ENCODE results near the gene NUP210L. TPM values are rescaled to one million over a fixed set of nuclear protein-coding genes. Genes with fewer than 3 reads are reported as not detected.

The NUP210L gene
- total RNA-seq, 4 donors from 2014 or later: not detected

DNA sequence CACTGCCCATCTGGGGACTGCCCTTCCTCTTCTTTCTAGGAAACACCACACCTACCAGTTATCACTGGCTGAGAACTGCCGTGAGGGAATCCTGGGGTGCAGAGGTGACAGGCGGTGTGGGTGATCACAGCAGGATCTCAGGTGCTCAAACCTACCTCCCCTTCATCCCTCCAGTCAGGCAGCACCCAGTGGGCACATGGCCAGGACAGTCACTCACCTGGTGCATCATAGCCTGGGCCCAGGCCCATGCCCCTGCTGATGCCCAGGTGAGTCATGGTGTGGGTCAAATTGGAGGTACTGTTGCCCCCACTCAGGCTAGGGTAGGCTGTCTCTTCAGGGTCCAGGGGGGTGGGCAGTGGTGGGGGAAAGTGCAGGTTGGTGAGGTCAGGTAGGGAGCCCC lies 203.1 kb downstream of the NUP210L start:
- H3K9me3 ChIP-seq: no peaks in the 10 kb centered on the region
- no peak overlapping the region for H3K27ac ChIP-seq
- H3K4me1 ChIP-seq: peaks cover 6 to 16% (median 14%) of the 10 kb centered on the region in 4 donors
- H3K36me3 ChIP-seq: peaks cover 0 to 49% (median 22%) of the 10 kb centered on the region in 4 donors
- TF ChIP-seq, protein P1, sequence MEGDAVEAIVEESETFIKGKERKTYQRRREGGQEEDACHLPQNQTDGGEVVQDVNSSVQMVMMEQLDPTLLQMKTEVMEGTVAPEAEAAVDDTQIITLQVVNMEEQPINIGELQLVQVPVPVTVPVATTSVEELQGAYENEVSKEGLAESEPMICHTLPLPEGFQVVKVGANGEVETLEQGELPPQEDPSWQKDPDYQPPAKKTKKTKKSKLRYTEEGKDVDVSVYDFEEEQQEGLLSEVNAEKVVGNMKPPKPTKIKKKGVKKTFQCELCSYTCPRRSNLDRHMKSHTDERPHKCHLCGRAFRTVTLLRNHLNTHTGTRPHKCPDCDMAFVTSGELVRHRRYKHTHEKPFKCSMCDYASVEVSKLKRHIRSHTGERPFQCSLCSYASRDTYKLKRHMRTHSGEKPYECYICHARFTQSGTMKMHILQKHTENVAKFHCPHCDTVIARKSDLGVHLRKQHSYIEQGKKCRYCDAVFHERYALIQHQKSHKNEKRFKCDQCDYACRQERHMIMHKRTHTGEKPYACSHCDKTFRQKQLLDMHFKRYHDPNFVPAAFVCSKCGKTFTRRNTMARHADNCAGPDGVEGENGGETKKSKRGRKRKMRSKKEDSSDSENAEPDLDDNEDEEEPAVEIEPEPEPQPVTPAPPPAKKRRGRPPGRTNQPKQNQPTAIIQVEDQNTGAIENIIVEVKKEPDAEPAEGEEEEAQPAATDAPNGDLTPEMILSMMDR (IDR thresholded peaks at IDR 0.05): no peak
- intact Hi-C loops (cut with DNase I; ENCODE audit: low total_unique reads) (no loop called here), in situ Hi-C loops (cut with MboI; ENCODE audit: low pct_ligation_motif_present in 1 of 4, low pct_unique_long_range_greater_than_20kb in 1 of 4, low sequenced_read_pairs in 3 of 4) (loop anchor here in 1 of 4 donors (25.0 kb wide), 1 partner anchor 290 kb away; the partner anchor contains the start of genes ILF2 and SNAPIN)
- WGBS, 2 donors (ENCODE audit: low coverage in 1 of 2): 89% methylated on average over 2 of the region's 2 CpGs; no CpG with 5 or more reads in 1 of the 2 donors
- H3K27me3 ChIP-seq: no peaks in the 10 kb centered on the region
- no peak overlapping the region for H3K4me3 ChIP-seq
- DNase-seq: no peak

DNA sequence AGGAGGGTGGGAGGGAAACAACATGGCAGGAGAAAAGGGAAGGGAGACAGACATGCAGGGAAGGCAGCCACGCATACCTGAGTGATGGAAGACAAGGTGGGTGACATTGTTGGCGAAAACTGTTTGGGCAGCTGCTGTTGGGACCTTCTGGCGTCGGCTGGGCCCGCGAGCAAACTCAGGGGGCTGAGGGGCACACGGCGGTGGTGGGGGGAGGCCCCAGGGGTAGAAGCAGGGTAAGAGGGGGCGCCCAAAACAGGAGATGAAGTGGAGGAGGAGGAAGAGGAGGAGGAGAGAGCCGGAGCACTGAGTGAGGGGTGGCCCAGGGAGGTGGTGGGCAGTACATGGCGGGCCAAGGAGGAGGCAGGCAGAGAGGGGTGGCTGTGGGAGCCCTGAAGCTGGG lies 203.7 kb downstream of the NUP210L start:
- H3K4me1 ChIP-seq: peaks cover 0 to 12% (median 10%) of the 10 kb centered on the region in 4 donors
- H3K9me3 ChIP-seq: no peaks in the 10 kb centered on the region
- H3K27ac ChIP-seq: no peak overlapping the region
- no peak for DNase-seq
- intact Hi-C loops (cut with DNase I; ENCODE audit: low total_unique reads): no loop called here
- H3K27me3 ChIP-seq: no peaks in the 10 kb centered on the region
- in situ Hi-C loops (cut with MboI; ENCODE audit: low pct_ligation_motif_present in 1 of 4, low pct_unique_long_range_greater_than_20kb in 1 of 4, low sequenced_read_pairs in 3 of 4): loop anchor here in 1 of 4 donors (25.0 kb wide), 1 partner anchor 289 kb away; the partner anchor contains the start of genes ILF2 and SNAPIN
- H3K36me3 ChIP-seq: peaks cover 0 to 49% (median 22%) of the 10 kb centered on the region in 4 donors
- TF ChIP-seq EP300 (IDR thresholded peaks at IDR 0.05; ENCODE audit: low read depth): no peak
- H3K4me3 ChIP-seq: no peak overlapping the region
- 91 to 94% methylated on average over 10 to 11 of the region's 11 CpGs for WGBS, 2 donors (ENCODE audit: low coverage in 1 of 2)

DNA sequence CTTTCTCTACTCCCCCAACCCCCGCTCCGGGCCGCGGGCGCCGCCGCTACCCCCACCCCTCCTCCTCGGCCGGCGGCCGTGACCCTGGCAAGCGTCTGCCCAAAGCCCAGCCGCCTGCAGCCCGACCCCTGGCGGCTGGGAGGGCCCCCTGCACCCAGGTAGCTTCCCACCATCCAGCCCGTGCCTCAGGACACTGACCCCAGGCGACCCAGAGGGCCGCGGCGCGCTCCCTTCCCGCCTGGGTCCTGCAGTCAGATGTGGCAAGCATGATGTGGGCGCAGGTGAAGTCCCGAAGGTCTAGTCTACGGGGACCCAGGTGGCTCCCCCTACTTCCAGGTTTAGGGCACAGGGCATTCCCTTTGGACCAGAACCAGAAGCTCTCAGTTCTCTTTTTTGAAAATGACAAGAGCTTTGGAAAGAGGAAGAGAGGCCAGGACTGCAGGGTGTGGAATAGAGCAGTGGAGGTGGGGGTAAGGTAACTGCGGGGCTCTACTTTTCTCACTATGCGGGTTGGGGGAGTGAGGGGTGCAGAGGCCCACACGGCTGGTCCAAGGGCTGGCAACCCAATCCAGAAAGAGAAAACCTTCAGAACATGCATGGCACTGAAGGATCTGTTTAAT lies 208.1 kb downstream of the NUP210L start, which contains the start of gene DENND4B:
TSS of gene DENND4B (minus strand) at position 97 of the 620 bp plus-strand sequence. CDS start 2,344 bp downstream, outside the sequence.
- in situ Hi-C loops (cut with MboI; ENCODE audit: low pct_ligation_motif_present in 1 of 4, low pct_unique_long_range_greater_than_20kb in 1 of 4, low sequenced_read_pairs in 3 of 4) (loop anchor here in 2 of 4 donors (25.0 kb wide), 1 partner anchor 134 kb away; no protein-coding TSS in a partner anchor), intact Hi-C loops (cut with DNase I; ENCODE audit: low total_unique reads) (no loop called here)
- Histone ChIP-seq H3K4me1 (peaks cover 0 to 15% (median 11%) of the 10 kb centered on the region in 4 donors), H3K9me3 (no peaks in the 10 kb centered on the region), H3K27me3 (no peaks in the 10 kb centered on the region), H3K27ac (peak within 1 kb of the TSS; percentile 97 to 99 (median 99)), H3K36me3 (peaks cover 0 to 38% (median 17%) of the 10 kb centered on the region in 4 donors), H3K4me3 (peak within 1 kb of the TSS; percentile 79 to 97 (median 92))
- DNase-seq: peak; percentile 86
- 33 to 56% methylated on average over 3 to 4 of the region's 28 CpGs for WGBS, 2 donors (ENCODE audit: low coverage in 1 of 2)
- TF ChIP-seq POLR2A (IDR thresholded peaks at IDR 0.05): no peak
- peak; percentile 23 to 74 (median 51) for TF ChIP-seq POLR2AphosphoS5 (IDR thresholded peaks at IDR 0.05)
- TF ChIP-seq EP300 (IDR thresholded peaks at IDR 0.05; ENCODE audit: low read depth): no peak
- TF ChIP-seq, protein P1 (IDR thresholded peaks at IDR 0.05): peak; percentile 90 to 98 (median 95)

DNA sequence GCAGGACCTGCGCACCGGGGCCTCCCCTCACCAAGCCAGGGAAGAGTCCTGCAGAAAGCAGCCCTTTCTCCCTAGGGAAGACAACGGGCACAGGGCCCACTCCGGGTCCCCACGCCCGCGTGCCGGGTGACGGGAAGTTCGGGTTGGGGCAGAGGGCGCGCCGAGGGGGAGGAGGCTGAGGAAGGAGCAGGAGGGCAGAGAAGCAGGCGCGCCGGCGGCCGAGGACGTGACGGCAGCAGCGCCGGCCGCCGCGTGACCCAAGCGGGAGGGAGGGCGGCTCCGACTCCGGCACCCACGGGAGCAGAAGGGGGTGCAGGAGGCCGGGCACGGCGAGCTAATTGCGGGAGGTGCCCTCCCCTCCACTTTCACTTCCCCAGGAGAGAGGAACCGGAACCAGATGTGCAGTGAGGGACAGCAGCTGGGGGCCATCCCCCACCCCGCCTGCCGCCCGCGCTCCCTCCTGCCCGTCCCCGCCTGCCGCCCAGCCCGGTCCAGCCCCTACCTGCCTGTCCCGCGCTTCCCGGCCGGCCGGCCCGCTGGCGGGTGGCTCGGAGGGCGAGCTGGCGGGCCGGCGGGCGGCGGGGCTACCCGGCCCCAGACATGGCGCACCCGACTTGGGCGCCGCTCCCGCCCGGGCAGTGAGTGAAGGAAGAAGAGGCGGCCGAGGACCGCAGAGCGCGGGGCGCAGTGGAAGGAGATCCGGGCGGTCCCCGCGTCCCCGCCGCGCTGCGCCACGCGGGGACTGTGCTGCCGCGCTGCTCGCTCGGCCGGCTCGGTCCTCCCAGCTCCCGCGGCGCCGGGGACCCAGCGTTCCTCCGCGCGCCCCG lies 208.9 kb downstream of the NUP210L start:
- Histone ChIP-seq H3K27me3 (no peaks in the 10 kb centered on the region), H3K4me3 (peak overlapping the region; percentile 79 to 97 (median 92)), H3K9me3 (no peaks in the 10 kb centered on the region), H3K4me1 (peaks cover 0 to 15% (median 11%) of the 10 kb centered on the region in 4 donors), H3K27ac (peak overlapping the region; percentile 97 to 99 (median 99)), H3K36me3 (peaks cover 0 to 31% (median 14%) of the 10 kb centered on the region in 4 donors)
- in situ Hi-C loops (cut with MboI; ENCODE audit: low pct_ligation_motif_present in 1 of 4, low pct_unique_long_range_greater_than_20kb in 1 of 4, low sequenced_read_pairs in 3 of 4): loop anchor here in 2 of 4 donors (25.0 kb wide), 1 partner anchor 134 kb away; no protein-coding TSS in a partner anchor
- peak; percentile 90 for DNase-seq
- intact Hi-C loops (cut with DNase I; ENCODE audit: low total_unique reads): no loop called here
- 1% methylated on average over 24 of the region's 95 CpGs; no CpG with 5 or more reads in 1 of the 2 donors for WGBS, 2 donors (ENCODE audit: low coverage in 1 of 2)
- peak; percentile 66 for TF ChIP-seq POLR2A (IDR thresholded peaks at IDR 0.05)
- TF ChIP-seq, protein P1 (IDR thresholded peaks at IDR 0.05): no peak
- peak; percentile 80 to 87 (median 83) for TF ChIP-seq POLR2AphosphoS5 (IDR thresholded peaks at IDR 0.05)
- TF ChIP-seq EP300 (IDR thresholded peaks at IDR 0.05; ENCODE audit: low read depth): peak; percentile 55
